Skin of body (tissue), 2 donors: Measurements from ENCODE around the gene OR8B4. TPM values are rescaled to one million over a fixed set of nuclear protein-coding genes. Genes with fewer than 3 reads are reported as not detected.
"Not testable (repeated sequence)": the region's sequence is repeated elsewhere in the genome, so short reads cannot be mapped to it uniquely, and the experiment has no call there.

ENCODE experiments used
- DNase-seq: peaks from one replicate; lab custom pipeline; 2025; lab: John Stamatoyannopoulos, UW
- total RNA-seq: library from RNA; depleted of rRNA; stranded (reverse); fragments of >200 nt; gene quantifications from one replicate; pipeline ENCODE4 v1.2.3, GENCODE V29; 2014

OR8B4 gene
- total RNA-seq, 1 donor from 2014 or later, result not detected

DNA sequence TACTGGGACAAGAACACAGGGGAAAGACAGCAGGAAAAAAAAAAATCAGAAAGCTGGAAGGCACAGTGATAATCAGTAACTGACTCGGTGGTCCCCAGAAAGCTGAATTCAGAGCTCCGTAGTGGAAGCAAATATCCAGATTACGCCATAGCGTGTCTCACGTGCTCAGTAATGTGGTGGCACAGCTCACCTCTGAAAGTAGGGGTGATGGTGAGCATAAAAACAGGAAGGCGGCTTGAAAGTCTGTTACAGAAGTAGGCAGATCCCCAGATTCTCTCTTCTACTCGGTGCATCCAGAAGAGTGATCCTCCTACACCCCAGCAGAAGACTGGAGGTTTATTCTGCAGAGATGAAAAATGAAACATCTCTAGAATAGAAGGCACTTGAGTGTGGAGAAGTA lies 14.8 kb downstream of the OR8B4 start:
- no peak for DNase-seq

DNA sequence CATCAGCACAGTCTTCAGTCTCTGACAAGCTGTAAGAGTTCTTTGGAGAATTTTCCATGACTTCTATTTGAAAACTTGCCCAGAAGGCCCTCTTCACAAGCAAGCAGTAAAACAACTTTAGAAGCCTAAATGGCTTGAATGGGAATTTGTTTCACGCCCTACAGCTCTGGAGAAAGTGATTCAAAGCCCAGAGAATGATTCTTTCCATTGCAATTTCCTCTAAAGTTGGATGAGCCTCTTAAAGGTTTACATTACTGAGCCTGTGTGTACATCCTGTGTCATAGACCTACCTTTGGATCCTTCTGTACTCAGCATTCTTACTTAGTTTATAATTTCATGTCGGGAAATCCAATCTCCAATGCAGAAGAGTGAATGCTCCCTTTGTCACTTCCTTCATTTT lies 19.1 kb downstream of the OR8B4 start:
- DNase-seq, result no peak

DNA sequence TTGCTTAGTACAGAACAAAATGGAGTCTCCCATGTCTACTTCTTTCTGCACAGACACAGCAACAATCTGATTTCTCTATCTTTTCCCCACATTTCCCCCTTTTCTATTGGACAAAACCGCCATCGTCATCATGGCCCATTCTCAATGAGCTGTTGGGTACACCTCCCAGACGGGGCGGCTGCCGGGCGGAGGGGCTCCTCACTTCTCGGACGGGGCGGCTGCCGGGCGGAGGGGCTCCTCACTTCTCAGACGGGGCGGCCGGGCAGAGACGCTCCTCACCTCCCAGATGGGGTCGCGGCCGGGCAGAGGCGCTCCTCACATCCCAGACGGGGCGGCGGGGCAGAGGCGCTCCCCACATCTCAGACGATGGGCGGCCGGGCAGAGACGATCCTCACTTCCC lies 21.5 kb downstream of the OR8B4 start:
- DNase-seq, result not testable (repeated sequence)

- DNase-seq, result no peak
Observed at GRCh38 chr11:124402326-124402922, 22.2 kb downstream of the OR8B4 start.

GRCh38 chr11:124398924-124399323 lies 25.7 kb downstream of the OR8B4 start, which contains the start of gene OR8B3:
Gene OR8B3 (minus strand): TSS chr11:124399024. CDS start chr11:124397351, 1,673 bp downstream.
- DNase-seq, result no peak

- DNase-seq, result not testable (repeated sequence)
Observed at GRCh38 chr11:124396847-124397246, 27.8 kb downstream of the OR8B4 start.

GRCh38 chr11:124394408-124394807 lies 30.3 kb downstream of the OR8B4 start:
- DNase-seq, result no peak

DNA sequence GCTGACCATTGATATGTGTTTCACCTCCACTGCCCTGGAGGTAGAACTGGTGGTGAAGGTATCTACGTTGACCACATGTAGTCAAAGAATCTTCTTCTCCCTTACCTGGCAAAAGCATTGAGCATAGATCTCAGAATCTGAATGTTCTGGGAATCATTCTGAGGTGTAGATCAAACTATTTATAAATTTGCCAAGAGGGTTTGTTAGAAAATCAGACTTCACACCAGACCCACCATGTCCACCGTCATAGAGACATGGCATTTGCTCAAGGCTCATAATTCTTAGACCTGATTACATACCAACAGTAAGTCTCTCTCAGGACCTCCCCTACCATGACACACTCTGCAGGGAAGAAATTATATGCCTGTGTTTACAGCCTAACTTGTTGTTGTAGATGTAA lies 40.3 kb downstream of the OR8B4 start, which contains the start of gene OR8B2:
TSS of gene OR8B2 (minus strand) at position 101 of the 400 bp plus-strand sequence. CDS start 1,156 bp downstream, outside the sequence.
- DNase-seq, result no peak

GRCh38 chr11:124382857-124383256 lies 41.8 kb downstream of the OR8B4 start:
- not testable (repeated sequence) for DNase-seq

- DNase-seq, result no peak
Observed at GRCh38 chr11:124380585-124380984, 44.1 kb downstream of the OR8B4 start.

- no peak for DNase-seq
Observed at GRCh38 chr11:124376280-124376679, 48.4 kb downstream of the OR8B4 start.

Other genes with a start within 250 kb of the OR8B4 start
- gene OR10D3, start 241.5 kb downstream of the OR8B4 start, total RNA-seq, result not detected
- gene OR8G1, start 183.8 kb downstream of the OR8B4 start, total RNA-seq, result not detected
- gene OR8G5, start 168.5 kb downstream of the OR8B4 start, total RNA-seq, result not detected
- not detected for gene OR8D1, start 110.9 kb downstream of the OR8B4 start, total RNA-seq
- gene OR8D2, start 104.7 kb downstream of the OR8B4 start, total RNA-seq, result not detected
- gene OR8B2, start 40.4 kb downstream of the OR8B4 start, total RNA-seq, result not detected
- gene OR8B3, start 25.8 kb downstream of the OR8B4 start, total RNA-seq, result not detected
- not detected for gene OR8B8, start 20.8 kb upstream of the OR8B4 start, total RNA-seq
- not detected for gene OR8B12, start 118.8 kb upstream of the OR8B4 start, total RNA-seq
- not detected for gene OR8A1, start 145.1 kb upstream of the OR8B4 start, total RNA-seq
- gene PANX3, start 186.6 kb upstream of the OR8B4 start, total RNA-seq, result not detected
- gene TBRG1, start 198.0 kb upstream of the OR8B4 start, total RNA-seq, result 13.6 TPM
- 3.9 TPM for gene SIAE, start 248.9 kb upstream of the OR8B4 start, total RNA-seq
- 2.9 TPM for gene SPA17, start 249.0 kb upstream of the OR8B4 start, total RNA-seq